Inflammatory macrophage (primary cell): ENCODE measurements around the gene SORBS1.

ENCODE experiments used
- DNase-seq, 2 donors: peaks; one replicate each; pipeline ENCODE4 v3.0.0-alpha.2; 2020 to 2022

The SORBS1 gene

DNA sequence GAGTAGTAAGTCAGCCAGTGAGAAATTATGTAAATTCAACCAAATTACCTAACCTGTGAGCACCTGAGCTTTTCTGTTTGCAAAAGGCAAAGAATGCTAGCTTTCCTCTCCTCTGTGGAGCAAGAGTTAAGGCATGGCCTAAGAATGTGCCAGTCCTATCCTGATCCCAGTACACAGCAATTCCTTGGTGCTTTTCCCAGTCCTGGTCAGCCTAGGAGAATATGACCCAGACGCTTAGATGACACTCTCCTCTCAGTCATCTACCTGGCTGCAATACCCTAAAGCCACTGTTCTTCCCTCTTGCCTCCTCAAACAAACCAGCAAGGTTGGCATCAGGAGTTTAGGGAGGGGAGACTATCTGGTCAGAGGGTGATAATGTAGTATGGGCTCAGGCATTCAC lies 274.5 kb downstream of the SORBS1 start:
- no peak for DNase-seq

DNA sequence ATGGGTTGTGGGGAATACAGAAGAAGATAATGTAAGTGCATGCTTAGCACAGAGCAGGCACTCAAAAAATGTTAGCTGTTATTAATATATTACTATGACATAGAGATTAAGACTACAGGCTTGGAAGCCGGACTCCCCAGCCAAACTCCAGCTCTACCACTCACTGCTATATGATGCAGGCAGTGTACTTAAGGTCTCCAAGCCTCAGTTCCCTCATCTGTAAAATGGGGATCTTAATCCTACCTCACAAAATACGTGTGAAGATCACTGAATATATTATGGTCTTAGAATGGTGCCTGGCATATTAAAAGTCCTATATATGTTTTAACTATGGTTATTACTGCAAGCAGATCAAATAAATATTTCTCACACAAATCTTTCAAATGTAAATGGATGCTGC lies 275.6 kb downstream of the SORBS1 start:
- no peak for DNase-seq

- no peak for DNase-seq
Measured at GRCh38 chr10:95284807-95285206, 276.4 kb downstream of the SORBS1 start.

DNA sequence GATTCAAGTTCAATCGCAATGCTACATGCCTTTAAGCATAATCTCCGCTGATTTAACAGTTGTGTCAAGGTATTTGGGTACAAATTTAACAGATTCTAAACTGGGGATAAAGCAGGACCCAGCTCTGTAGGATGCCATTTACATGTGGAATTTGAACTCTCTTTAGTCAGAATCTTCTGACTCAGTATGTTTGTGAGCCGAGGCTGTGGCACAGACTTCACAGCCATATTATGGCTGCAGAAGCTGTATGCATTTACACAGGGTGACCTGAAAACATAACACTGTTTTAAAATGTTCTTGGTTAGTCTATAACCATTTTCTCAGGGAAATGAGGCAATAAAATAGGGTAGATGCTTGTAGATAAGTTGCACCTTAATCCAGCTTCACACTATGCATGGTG lies 279.1 kb downstream of the SORBS1 start:
- no peak for DNase-seq

DNA sequence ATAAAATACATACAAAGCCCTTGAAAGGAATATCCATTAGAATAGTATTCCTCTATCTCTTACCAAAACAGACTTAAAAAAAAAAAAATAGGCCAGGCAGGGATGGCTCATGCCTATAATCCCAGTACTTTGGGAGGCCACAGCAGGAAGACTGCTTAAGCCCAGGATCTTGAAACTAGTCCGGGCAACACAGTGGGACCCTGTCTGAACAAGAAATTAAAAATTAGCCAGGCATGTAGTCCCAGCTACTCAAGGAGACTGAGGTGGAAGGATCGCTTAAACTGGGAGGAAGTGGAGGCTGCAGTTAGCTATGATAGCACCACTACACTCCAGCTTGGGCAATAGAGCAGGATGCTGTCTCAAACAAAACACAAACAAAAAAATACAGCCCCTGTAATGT lies 280.0 kb downstream of the SORBS1 start:
- DNase-seq = no peak

DNA sequence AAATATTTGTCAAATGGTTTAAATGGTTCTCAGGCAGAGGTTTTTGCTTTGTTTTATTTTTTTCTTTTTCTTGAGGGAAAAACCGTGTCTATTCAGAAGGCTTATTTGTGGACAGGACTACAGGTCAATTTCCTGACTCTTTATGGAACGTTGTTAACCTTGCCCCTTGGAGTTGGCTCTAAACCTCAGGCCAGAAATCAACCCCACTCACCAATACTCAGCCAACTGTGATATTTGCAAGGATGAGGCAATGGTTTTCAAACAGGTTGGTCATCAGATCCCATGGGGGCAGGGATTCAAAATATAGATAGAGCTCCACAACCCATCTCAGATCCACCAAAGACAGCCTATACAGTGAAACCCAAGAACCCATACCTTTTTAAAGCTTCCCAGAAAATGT lies 280.5 kb downstream of the SORBS1 start:
- no peak for DNase-seq

- no peak for DNase-seq
Measured at GRCh38 chr10:95279042-95279820, 281.9 kb downstream of the SORBS1 start.

GRCh38 chr10:95278061-95278988 lies 282.8 kb downstream of the SORBS1 start:
- no peak for DNase-seq

DNA sequence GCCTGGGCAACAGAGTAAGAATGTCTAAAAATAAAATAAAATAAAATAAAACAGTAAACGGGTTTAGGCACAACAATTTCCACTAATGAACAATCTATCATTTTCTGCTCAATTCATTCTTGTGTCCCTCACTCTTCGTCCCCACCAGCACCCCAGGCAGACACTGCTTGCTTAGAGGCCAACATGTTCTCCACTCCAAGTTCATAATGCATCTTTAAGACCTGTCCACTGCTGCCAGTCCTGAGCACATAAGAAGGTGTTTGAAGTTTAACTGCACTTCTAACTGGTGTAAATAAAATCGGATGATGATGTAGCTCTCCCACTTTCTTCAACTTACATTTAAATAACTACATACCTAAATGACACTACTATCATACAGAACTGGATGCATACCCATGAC lies 283.6 kb downstream of the SORBS1 start:
- no peak for DNase-seq

- DNase-seq = no peak
Measured at GRCh38 chr10:95277201-95277570, 284.0 kb downstream of the SORBS1 start.

DNA sequence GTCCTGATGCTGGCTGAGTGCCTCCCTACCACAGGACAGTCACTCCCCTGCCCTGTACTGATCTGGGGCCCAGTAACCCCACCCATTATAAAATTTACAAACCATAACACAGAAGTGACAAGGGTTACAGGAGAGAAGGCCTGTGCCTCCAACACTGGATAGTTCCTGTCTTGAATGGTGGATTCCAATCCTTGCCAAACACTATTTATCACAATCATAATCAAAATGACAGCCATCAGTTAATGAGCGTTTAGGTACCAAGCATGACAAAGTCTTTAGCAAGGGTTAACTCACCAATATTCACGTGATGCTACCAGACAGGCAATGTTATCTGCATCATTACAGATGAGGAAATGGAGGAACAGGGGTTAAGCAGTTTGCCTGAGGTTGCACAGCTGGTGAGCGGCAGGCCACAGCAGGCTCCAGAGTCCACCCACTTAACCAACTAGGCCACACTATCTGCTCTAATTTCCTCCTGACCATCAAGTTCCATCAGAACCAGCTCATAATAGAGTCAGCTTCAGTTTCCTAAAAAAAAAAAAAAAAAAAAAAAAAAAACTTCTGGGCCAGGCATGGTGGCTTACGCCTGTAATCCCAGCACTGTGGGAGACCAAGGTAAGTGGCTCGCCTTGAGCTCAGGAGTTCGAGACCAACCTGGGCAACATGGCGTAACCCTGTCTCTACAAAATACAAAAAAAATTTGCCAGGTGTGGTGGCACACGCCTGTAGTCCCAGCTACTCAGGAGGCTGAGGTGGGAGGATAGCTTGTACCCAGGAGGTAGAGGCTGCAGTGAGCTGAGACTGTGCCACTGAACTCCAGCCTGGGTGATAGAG lies 284.6 kb downstream of the SORBS1 start:
- peak in 1 of 2 donors; percentile 7 for DNase-seq

DNA sequence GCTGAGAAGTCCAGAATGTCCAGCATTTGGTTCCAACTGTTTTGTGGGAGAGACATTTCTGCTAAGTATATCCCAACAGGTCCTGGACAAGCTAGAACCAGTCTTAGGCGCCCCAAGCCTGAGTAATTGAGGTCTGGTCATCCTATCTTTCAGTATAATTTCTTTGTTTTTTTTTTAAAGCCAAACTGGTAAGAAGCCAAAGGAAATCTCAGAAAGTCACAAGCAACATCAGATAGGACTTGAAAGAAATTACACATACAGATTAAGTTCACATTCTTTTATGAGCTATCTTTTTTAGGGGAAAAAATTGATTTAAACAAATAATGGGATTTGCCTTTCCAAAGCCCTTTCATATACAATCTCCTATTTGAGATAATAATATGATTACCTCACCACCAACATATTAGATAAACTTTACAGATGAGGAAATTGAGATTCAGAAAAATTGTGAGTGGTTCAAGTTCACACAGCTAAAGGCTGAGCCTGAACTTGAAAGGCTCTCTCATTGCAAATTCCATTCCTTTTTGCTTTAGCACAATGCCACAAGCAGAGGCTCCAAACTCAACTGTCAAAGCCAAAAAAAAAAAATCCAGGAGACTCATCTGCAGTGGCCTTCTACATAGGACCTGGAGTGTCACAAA lies 285.3 kb downstream of the SORBS1 start:
- DNase-seq = no peak

GRCh38 chr10:95273393-95274312 lies 287.5 kb downstream of the SORBS1 start:
- DNase-seq = no peak

- DNase-seq = no peak
Measured at GRCh38 chr10:95268438-95268837, 292.7 kb downstream of the SORBS1 start.

DNA sequence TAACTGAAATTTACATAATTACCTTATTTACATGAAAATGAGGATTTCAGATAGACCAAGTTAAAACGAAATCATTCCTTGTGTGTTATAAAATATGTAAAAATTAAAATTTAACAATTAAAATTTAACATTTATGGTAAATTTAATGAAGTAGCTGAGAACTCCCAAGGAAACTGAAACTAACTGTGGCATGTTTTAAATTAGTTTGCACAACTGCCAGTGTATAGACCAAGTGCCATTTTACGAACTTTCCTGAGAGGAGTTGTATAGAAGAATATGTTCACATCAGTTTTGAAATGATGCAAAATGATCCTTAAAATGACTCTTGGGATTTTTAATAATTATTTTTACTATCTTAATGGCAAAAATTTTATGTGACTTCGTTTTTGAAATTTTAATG lies 293.9 kb downstream of the SORBS1 start:
- no peak for DNase-seq

- peak; percentile 75 to 90 for DNase-seq
Measured at GRCh38 chr10:95266674-95267095, 294.5 kb downstream of the SORBS1 start.

DNA sequence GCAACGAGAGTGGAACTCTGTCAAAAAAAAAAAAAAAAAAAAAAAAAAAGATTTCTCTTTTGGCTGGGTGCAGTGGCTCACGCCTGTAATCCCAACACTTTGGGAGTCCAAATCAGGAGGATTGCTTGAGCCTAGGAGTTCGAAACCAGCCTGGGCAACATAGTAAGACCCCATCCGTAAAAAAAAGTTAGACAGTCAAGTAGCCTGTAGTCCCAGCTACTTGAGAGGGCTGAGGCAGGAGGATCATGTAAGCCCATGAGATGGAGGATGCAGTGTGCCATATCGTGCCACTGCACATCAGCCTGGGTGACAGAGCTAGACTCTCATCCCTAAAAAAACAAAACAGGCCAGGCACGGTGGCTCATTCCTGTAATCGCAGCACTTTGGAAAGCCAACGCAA lies 295.6 kb downstream of the SORBS1 start:
- no peak for DNase-seq

- no peak for DNase-seq
Measured at GRCh38 chr10:95264227-95265051, 296.7 kb downstream of the SORBS1 start.

DNA sequence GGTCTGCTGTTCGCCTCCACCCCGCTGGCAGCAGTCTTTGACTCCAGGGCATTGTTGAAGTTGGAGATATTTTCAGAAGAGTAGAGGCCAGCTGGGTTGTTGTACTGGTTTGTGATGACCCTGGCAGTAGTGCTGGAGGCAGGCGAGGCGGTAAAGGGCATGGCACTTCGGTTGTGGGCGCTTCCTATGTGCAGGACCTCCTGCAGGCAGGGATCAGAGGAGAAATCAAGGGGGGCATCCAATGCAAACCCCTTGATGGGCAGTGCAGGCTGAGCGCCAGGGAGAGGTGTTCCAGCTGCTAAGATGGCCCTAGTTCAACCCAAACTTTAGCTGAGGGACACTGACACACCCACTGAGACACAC lies 297.3 kb downstream of the SORBS1 start:
- DNase-seq = no peak

- DNase-seq = no peak
Measured at GRCh38 chr10:95262763-95263518, 298.2 kb downstream of the SORBS1 start.
